ENCODE results near the gene SMCO4.

SMCO4 gene

GRCh38 chr11:93560199-93560932 lies 17.2 kb upstream of the SMCO4 start:
- TF ChIP-seq CTCF (IDR thresholded peaks at IDR 0.05): no peak
- Histone ChIP-seq H3K27me3 (no peaks in the 10 kb centered on the region), H3K27ac (no peak overlapping the region)

GRCh38 chr11:93559681-93560080 lies 16.5 kb upstream of the SMCO4 start:
- no peak overlapping the region for H3K4me3 ChIP-seq (ENCODE audit: low read depth in 1 of 2, low read length in 1 of 2)
- TF ChIP-seq CTCF (IDR thresholded peaks at IDR 0.05): no peak
- no peaks in the 10 kb centered on the region for H3K9me3 ChIP-seq
- H3K27ac ChIP-seq: no peak overlapping the region
- H3K4me1 ChIP-seq (ENCODE audit: control insufficient read depth in 1 of 2, insufficient read depth in 1 of 2, low read depth in 1 of 2, low read length in 1 of 2): no peaks in the 10 kb centered on the region
- no peaks in the 10 kb centered on the region for H3K36me3 ChIP-seq
- H3K27me3 ChIP-seq: no peaks in the 10 kb centered on the region

More at GRCh38 chr11:93560199-93560932, 17.2 kb upstream of the SMCO4 start:
- H3K4me1 ChIP-seq (ENCODE audit: control insufficient read depth in 1 of 2, insufficient read depth in 1 of 2, low read depth in 1 of 2, low read length in 1 of 2): no peaks in the 10 kb centered on the region
- no peaks in the 10 kb centered on the region for H3K9me3 ChIP-seq
- no peaks in the 10 kb centered on the region for H3K36me3 ChIP-seq
- H3K4me3 ChIP-seq (ENCODE audit: low read depth in 1 of 2, low read length in 1 of 2): no peak overlapping the region

GRCh38 chr11:93552874-93553273 lies 9.7 kb upstream of the SMCO4 start:
- Histone ChIP-seq H3K4me3 (ENCODE audit: low read depth in 1 of 2, low read length in 1 of 2) (no peak overlapping the region), H3K27ac (no peak overlapping the region), H3K9me3 (no peaks in the 10 kb centered on the region), H3K4me1 (ENCODE audit: control insufficient read depth in 1 of 2, insufficient read depth in 1 of 2, low read depth in 1 of 2, low read length in 1 of 2) (no peaks in the 10 kb centered on the region), H3K27me3 (peaks cover 6% of the 10 kb centered on the region), H3K36me3 (no peaks in the 10 kb centered on the region)
- TF ChIP-seq CTCF (IDR thresholded peaks at IDR 0.05): no peak

GRCh38 chr11:93549976-93550375 lies 6.8 kb upstream of the SMCO4 start:
- no peaks in the 10 kb centered on the region for H3K4me1 ChIP-seq (ENCODE audit: control insufficient read depth in 1 of 2, insufficient read depth in 1 of 2, low read depth in 1 of 2, low read length in 1 of 2)
- no peaks in the 10 kb centered on the region for H3K9me3 ChIP-seq
- H3K36me3 ChIP-seq: no peaks in the 10 kb centered on the region
- no peak overlapping the region for H3K27ac ChIP-seq
- peaks cover 6% of the 10 kb centered on the region for H3K27me3 ChIP-seq
- H3K4me3 ChIP-seq (ENCODE audit: low read depth in 1 of 2, low read length in 1 of 2): no peak overlapping the region
- no peak for TF ChIP-seq CTCF (IDR thresholded peaks at IDR 0.05)

GRCh38 chr11:93548679-93549319 lies 5.6 kb upstream of the SMCO4 start:
- peaks cover under 1% of the 10 kb centered on the region in 2 experiments for H3K4me1 ChIP-seq (ENCODE audit: control insufficient read depth in 1 of 2, insufficient read depth in 1 of 2, low read depth in 1 of 2, low read length in 1 of 2)
- H3K27me3 ChIP-seq: peaks cover 6% of the 10 kb centered on the region
- H3K36me3 ChIP-seq: no peaks in the 10 kb centered on the region
- no peak for TF ChIP-seq CTCF (IDR thresholded peaks at IDR 0.05)
- no peak overlapping the region for H3K4me3 ChIP-seq (ENCODE audit: low read depth in 1 of 2, low read length in 1 of 2)
- H3K27ac ChIP-seq: no peak overlapping the region
- H3K9me3 ChIP-seq: no peaks in the 10 kb centered on the region

Measured in neutrophil (primary cell).